Transverse colon (tissue), 4 donors: ENCODE results near the gene ZNF782. TPM values are rescaled to one million over a fixed set of nuclear protein-coding genes. Genes with fewer than 3 reads are reported as not detected.

Source experiments
- DNase-seq: peaks from one replicate; pipeline ENCODE4 v3.0.0-alpha.2; 2019
- H3K27ac ChIP-seq, 4 donors: fragments of 200-600 bp; sonication (generic); 2 replicates each; pipeline ENCODE4 v1.5.1; 2016 to 2018; ENCODE audit warnings: inconsistent platforms in 4 of 4
- H3K27me3 ChIP-seq: fragments of 200-600 bp; sonication (generic); 2 replicates; pipeline ENCODE4 v1.5.1; 2017; ENCODE audit warnings: inconsistent platforms
- H3K36me3 ChIP-seq, 4 donors: fragments of 200-600 bp; sonication (generic); 2 replicates each; pipeline ENCODE4 v1.5.1; 2017 to 2019; ENCODE audit warnings: inconsistent platforms in 4 of 4
- H3K4me1 ChIP-seq, 4 donors: fragments of 200-600 bp; sonication (generic); 2 replicates each; pipeline ENCODE4 v1.5.1; 2017 to 2020; ENCODE audit warnings: inconsistent platforms in 4 of 4
- H3K4me3 ChIP-seq, 4 donors: fragments of 200-600 bp; sonication (generic); 1 replicate in 1 of 4; 2 replicates in 3 of 4; pipeline versions ENCODE4 v1.5.1 to v1.6.1; 2017 to 2019; ENCODE audit warnings: inconsistent platforms in 4 of 4
- H3K9me3 ChIP-seq, 2 donors: fragments of 200-600 bp; sonication (generic); 2 replicates each; pipeline ENCODE4 v1.5.1; 2017 to 2019; ENCODE audit warnings: inconsistent platforms in 2 of 2
- EP300 ChIP-seq: sonication (generic); formaldehyde crosslinking; IDR thresholded peaks from one replicate; pipeline ENCODE4 v1.6.1; 2017; ENCODE audit warnings: antibody characterized with exemption, low read depth
- POLR2A ChIP-seq: fragments of 450-650 bp; IDR thresholded peaks from one replicate; pipeline ENCODE4 v1.6.1; 2016; ENCODE audit warnings: antibody characterized with exemption, mild to moderate bottlenecking, moderate library complexity
- POLR2AphosphoS5 ChIP-seq, 3 donors: sonication (generic); formaldehyde crosslinking; IDR thresholded peaks; one replicate each; pipeline ENCODE4 v1.6.1; 2016; ENCODE audit warnings: antibody characterized with exemption in 3 of 3
- WGBS, 2 donors: methylation state at CpG; one replicate each; pipeline ENCODE4 v1.1.5; 2018; ENCODE audit warnings: low coverage in 1 of 2; 5-methylcytosine and 5-hydroxymethylcytosine counted together
- in situ Hi-C, 4 donors: fragments of 200-750 bp; cut with MboI; loops; one replicate each; pipeline versions ENCODE4 v1.15.0 to v1.15.1; 2017; ENCODE audit warnings: low sequenced_read_pairs in 3 of 4, low pct_ligation_motif_present in 1 of 4, low pct_unique_long_range_greater_than_20kb in 1 of 4
- intact Hi-C: fragments of 100-400 bp; cut with DNase I; formaldehyde crosslinking; loops from one replicate; pipeline ENCODE4 v1.15.1; 2023; ENCODE audit warnings: low total_unique reads
- total RNA-seq, 4 donors: library from RNA; depleted of rRNA; stranded (reverse); fragments of >200 nt; gene quantifications; one replicate each; pipeline ENCODE4 v1.1.0, GENCODE V29; 2016
- TF ChIP-seq, protein P1 (sequence below), 5 experiments: fragments of 200-600 bp in 3 of 5; fragments of 450-650 bp in 2 of 5; sonication (generic) in 3 of 5; IDR thresholded peaks; 1 replicate in 2 of 5; 2 replicates in 3 of 5; pipeline ENCODE4 v1.5.1; 2016 to 2017; ENCODE audit warnings: antibody characterized with exemption in 5 of 5, inconsistent platforms in 3 of 5, mild to moderate bottlenecking in 2 of 5, moderate library complexity in 1 of 5

The ZNF782 gene
- total RNA-seq, 4 donors from 2014 or later = 8.2 to 22.4 (median 18.4) TPM

DNA sequence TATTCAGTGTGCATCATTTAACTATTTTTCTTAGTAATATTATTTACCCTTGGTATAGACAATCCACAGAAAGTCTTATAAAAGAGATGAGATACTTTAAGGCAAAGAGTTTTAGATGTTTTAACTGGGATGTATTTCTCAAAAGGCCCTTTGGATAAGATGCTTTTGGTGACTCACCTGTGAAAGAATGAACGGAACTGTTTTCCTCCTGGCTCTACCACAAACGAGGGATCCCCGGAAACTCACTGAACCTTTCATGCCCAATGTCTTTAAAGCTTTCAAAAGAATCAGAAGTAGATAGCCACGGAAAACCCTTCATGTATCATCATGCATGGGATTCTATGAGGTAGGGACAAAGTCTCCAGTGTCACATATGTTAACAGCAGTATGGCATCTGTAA, 1.6 kb downstream of the ZNF782 start:
- Histone ChIP-seq H3K4me1 (peaks cover 9 to 42% (median 24%) of the 10 kb centered on the region in 4 donors), H3K27me3 (no peaks in the 10 kb centered on the region), H3K36me3 (no peaks in the 10 kb centered on the region), H3K9me3 (peaks cover 5 to 10% of the 10 kb centered on the region in 2 donors), H3K4me3 (no peak overlapping the region), H3K27ac (no peak overlapping the region)
- in situ Hi-C loops (loop anchor here (10.0 to 25.0 kb wide), 5 partner anchors 260 to 760 kb away; partner anchors contain the start of gene TDRD7 (in 1 of the 4)), intact Hi-C loops (loop anchor here (10.0 kb wide), 1 partner anchor 542 kb away; no protein-coding TSS in a partner anchor)
- DNase-seq = no peak
- 79 to 86% methylated on average over 3 to 4 of the region's 4 CpGs for WGBS, 2 donors
- TF ChIP-seq POLR2AphosphoS5 (IDR thresholded peaks at IDR 0.05) (no peak), POLR2A (no peak), EP300 (no peak)
- TF ChIP-seq, protein P1, sequence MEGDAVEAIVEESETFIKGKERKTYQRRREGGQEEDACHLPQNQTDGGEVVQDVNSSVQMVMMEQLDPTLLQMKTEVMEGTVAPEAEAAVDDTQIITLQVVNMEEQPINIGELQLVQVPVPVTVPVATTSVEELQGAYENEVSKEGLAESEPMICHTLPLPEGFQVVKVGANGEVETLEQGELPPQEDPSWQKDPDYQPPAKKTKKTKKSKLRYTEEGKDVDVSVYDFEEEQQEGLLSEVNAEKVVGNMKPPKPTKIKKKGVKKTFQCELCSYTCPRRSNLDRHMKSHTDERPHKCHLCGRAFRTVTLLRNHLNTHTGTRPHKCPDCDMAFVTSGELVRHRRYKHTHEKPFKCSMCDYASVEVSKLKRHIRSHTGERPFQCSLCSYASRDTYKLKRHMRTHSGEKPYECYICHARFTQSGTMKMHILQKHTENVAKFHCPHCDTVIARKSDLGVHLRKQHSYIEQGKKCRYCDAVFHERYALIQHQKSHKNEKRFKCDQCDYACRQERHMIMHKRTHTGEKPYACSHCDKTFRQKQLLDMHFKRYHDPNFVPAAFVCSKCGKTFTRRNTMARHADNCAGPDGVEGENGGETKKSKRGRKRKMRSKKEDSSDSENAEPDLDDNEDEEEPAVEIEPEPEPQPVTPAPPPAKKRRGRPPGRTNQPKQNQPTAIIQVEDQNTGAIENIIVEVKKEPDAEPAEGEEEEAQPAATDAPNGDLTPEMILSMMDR (IDR thresholded peaks at IDR 0.05) = no peak

DNA sequence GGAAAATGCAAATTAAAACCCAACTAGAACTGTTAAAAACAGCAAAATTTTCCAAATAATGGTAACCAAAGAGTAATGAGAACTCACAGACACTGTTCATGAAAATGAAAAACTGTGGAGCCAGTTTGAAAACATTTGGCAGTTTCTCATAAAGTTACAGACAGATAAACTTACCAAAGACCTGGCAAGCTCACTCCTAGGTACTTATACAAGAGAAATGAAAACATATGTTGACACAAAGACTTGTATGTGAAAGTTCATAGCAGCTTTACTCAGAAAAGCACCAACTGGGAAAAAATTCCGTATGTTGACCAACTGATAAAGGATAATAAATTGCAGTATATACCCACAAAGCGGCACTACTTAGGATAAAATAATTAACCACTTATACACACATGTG, 10.3 kb downstream of the ZNF782 start:
- H3K27me3 ChIP-seq = no peaks in the 10 kb centered on the region
- WGBS, 2 donors = 88 to 91% methylated on average over 2 of the region's 2 CpGs
- H3K4me3 ChIP-seq = no peak overlapping the region
- H3K36me3 ChIP-seq = peaks cover 0 to 51% (median 25%) of the 10 kb centered on the region in 4 donors
- intact Hi-C loops (no loop called here), in situ Hi-C loops (no loop called here)
- TF ChIP-seq POLR2AphosphoS5 (IDR thresholded peaks at IDR 0.05) = no peak
- TF ChIP-seq POLR2A = no peak
- TF ChIP-seq, protein P1 (IDR thresholded peaks at IDR 0.05) = no peak
- no peak for TF ChIP-seq EP300
- H3K9me3 ChIP-seq = peaks cover 33 to 35% of the 10 kb centered on the region in 2 donors
- H3K27ac ChIP-seq = no peak overlapping the region
- DNase-seq = no peak
- no peaks in the 10 kb centered on the region for H3K4me1 ChIP-seq

DNA sequence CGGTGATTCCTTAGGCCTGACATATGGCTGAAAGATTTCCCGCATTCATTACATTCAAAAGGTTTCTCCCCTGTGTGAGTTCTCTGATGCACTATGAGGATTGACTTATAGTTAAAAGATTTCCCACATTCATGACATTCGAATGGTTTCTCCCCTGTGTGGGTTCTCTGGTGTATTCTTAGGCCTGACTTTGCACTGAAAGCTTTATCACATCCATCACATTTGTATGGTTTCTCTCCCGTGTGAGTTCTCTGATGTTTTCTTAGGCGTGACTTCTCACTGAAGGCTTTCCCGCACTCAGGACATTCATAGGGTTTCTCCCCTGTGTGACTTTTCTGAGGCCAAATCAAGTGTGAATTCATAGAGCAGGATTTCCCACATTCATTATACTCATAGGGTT, 35.8 kb downstream of the ZNF782 start:
- in situ Hi-C loops = no loop called here
- no peak overlapping the region for H3K27ac ChIP-seq
- WGBS, 2 donors = 91 to 97% methylated on average over 4 to 6 of the region's 6 CpGs
- peaks cover 4 to 72% (median 38%) of the 10 kb centered on the region in 4 donors for H3K36me3 ChIP-seq
- H3K4me1 ChIP-seq = no peaks in the 10 kb centered on the region
- H3K9me3 ChIP-seq = peaks cover 91 to 97% of the 10 kb centered on the region in 2 donors
- no peak for TF ChIP-seq POLR2AphosphoS5 (IDR thresholded peaks at IDR 0.05)
- TF ChIP-seq POLR2A = no peak
- TF ChIP-seq, protein P1 (IDR thresholded peaks at IDR 0.05) = no peak
- no peak for DNase-seq
- intact Hi-C loops = no loop called here
- H3K27me3 ChIP-seq = no peaks in the 10 kb centered on the region
- H3K4me3 ChIP-seq = no peak overlapping the region

DNA sequence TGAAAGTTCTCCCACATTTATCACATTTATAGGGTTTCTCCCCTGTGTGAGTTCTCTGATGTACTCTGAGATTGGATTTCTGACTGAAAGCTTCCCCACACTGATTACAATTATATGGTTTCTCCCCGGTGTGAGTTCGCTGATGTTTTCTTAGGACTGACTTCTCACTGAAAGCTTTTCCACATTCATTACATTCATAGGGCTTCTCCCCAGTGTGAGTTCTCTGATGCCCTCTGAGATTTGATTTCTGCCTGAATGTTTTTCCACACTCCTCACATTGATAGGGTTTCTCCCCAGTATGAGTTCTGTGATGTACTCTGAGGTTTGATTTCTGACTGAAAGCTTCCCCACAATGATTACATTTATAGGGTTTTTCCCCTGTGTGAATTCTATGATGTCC, 36.3 kb downstream of the ZNF782 start:
- Histone ChIP-seq H3K4me1 (no peaks in the 10 kb centered on the region), H3K9me3 (peaks cover 85 to 97% of the 10 kb centered on the region in 2 donors), H3K27me3 (no peaks in the 10 kb centered on the region), H3K36me3 (peaks cover 2 to 66% (median 34%) of the 10 kb centered on the region in 4 donors), H3K27ac (no peak overlapping the region), H3K4me3 (no peak overlapping the region)
- intact Hi-C loops = no loop called here
- WGBS, 2 donors = 100% methylated on average over 2 of the region's 2 CpGs
- TF ChIP-seq POLR2AphosphoS5 (IDR thresholded peaks at IDR 0.05) = no peak
- TF ChIP-seq, protein P1 (IDR thresholded peaks at IDR 0.05) = no peak
- TF ChIP-seq EP300 = no peak
- no peak for TF ChIP-seq POLR2A
- no peak for DNase-seq
- in situ Hi-C loops = no loop called here
